ENCODE measurements around the gene ARL5B.

The ARL5B gene

GRCh38 chr10:18723801-18724200 is 64.6 kb downstream of the ARL5B start:
- 100% methylated on average over 1 of the region's 3 CpGs for WGBS (ENCODE audit: insufficient coverage)
- no peak overlapping the region for H3K4me3 ChIP-seq (ENCODE audit: control insufficient read depth in 1 of 7, extremely low read depth in 1 of 7, insufficient read depth in 4 of 7, low read depth in 2 of 7, low read length in 6 of 7)
- H3K27me3 ChIP-seq (replicated peaks in 2 of 5; ENCODE audit: control insufficient read depth in 4 of 5, insufficient read depth in 5 of 5, low read length in 4 of 5): peaks cover 0 to under 1% (median 0%) of the 10 kb centered on the region in 5 experiments
- H3K27ac ChIP-seq (ENCODE audit: insufficient read depth in 1 of 2, low read depth in 1 of 2, low read length in 2 of 2, poor library complexity in 1 of 2, severe bottlenecking in 2 of 2): no peak overlapping the region
- ChIA-PET CTCF (interaction anchor here (0.8 kb wide), 1 partner anchor 30 kb away, joined by 3 read pairs; no protein-coding TSS in a partner anchor), POLR2A (no interaction called here)
- DNase-seq: no peak
- H3K9me3 ChIP-seq (ENCODE audit: control extremely low read depth in 1 of 5, control insufficient read depth in 4 of 5, insufficient read depth in 2 of 5, low read depth in 1 of 5, low read length in 4 of 5): no peaks in the 10 kb centered on the region
- H3K36me3 ChIP-seq (ENCODE audit: control insufficient read depth in 4 of 4, insufficient read depth in 4 of 4, low read length in 3 of 4): no peaks in the 10 kb centered on the region
- H3K4me1 ChIP-seq (ENCODE audit: control extremely low read depth in 1 of 4, control insufficient read depth in 4 of 4, insufficient read depth in 4 of 4, low read length in 3 of 4): no peaks in the 10 kb centered on the region

Measured in common myeloid progenitor, CD34-positive (primary cell).